ENCODE measurements around the gene TSPAN2.

The TSPAN2 gene

DNA sequence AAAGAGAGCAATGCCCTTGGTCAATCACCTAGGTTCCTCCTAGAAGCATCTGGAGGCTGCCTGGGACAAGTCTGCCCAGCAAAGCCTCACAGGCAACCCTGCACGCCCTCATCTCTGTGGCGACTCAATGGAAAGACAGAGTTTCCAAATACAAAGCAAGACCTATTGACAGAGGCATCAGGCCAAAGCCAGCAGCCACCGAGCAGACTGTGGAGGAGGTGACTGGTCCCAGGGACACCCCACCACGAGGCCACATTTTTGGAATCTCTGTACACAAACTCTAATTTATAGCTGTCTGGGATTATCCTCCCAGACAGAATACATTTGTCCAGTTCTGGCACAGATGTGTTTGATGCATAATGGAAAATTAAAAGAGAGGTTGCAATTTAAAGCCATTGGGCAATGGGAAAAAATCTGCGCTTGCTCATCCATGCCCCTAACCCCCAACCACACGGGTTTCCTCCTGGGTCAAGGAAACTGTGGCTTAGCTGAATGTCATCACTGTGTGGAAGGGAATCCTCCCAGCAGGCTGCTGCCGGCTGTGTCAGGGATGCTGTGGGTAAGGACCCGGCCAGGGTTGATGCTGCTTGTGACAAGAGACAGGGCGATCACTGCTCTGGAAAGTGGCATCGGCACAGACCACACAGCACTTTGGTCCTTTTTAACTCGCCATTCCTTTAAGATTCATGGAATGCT lies 14.3 kb downstream of the TSPAN2 start:
- DNase-seq (ENCODE audit: low spot score) = no peak

DNA sequence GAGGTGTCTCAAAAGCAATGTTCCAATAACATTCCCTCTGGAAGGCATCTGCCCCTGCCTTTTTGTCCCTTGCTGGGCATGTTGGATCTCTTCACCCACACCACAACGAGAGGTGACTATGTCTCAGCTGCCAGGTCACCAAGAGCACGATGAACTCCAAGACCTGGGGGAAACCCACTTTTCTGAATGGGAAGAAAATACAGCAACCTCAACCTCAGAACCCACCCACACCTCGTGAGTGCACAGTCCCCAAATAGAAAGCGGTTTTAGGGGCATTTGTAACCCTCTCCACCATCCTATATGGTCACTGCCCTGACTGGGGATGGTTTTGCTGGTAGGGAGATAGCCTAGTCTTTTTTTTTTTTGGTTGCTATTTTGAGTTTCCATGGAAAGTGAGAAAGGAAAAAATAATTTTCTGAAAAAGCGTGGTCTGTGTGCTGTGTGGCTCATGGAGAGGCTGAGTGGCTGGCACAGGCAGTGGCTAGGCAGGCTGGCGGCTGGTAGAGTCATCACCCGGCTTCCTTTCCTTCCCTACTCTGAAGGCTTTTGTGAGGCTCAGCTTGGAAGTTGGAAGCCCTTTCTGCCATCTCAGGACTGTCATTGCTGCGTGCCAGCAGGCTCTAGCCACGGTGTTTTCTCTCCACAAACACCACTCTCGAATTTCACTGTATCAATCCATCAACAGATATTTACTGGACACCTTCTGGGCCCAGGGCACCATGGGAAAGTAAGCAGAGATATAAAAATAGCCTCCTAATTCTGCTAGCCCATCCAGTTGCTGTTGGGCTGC lies 15.8 kb downstream of the TSPAN2 start:
- no peak for DNase-seq (ENCODE audit: low spot score)

DNA sequence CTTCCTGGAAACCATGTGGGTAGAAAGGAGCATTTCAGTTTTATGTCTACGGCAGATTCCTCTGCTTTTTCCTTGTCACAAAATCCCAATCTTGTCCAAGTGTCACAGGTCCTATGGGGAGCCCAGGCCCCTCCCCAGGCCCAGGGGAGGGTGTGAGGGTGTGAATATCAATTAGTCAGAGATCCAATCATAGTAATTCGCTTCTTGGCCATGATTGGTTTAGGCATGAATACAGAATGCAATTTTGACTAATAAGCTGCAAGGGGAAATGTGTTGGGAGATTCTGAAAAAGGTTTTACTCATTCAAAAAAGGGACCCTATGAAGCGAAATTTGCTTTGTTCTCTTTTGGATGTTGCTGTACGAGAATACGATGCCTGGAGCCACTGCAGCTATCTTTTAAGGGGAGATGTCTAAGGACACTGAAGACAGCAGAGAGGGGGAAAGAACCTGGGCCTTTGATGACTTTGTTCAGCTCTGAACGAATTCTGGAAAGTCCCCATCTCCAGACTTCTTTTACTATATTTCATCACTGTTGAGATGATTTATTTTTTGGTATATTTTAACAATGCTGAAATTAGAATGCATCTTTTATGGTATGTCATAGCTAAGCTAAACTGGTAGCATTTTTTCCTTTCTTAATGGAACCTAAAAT lies 18.2 kb downstream of the TSPAN2 start:
- DNase-seq (ENCODE audit: low spot score) = no peak

DNA sequence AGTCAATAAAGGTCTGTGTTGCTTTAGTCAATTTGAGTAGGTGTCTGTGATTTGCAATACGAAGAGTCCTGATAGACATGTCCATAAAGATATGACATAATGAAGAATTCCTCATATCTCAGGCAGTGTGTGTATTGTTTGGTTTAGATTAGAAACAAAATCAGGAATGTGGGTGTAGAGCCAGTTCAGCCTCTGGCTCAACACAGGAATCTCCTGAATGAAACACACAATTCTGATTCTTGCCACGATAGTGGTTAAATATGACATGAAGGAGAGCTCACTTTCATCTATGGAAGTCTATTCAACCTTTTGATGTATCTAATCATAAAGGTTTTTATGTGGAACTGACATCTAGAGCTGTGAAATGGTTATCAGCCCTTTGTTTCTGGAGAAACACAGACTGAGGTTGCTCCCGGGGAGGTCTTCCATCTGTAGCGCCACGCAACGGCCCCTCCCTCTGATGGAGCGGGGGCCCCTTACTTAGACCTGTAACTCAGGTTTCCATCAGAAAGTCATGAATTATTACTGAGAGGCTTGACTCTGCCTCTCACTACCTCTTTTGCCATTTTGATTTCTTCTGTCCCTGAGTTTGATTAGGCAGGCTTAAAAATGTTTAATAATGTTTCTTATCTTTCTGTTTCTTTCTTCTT lies 19.5 kb downstream of the TSPAN2 start:
- no peak for DNase-seq (ENCODE audit: low spot score)

DNA sequence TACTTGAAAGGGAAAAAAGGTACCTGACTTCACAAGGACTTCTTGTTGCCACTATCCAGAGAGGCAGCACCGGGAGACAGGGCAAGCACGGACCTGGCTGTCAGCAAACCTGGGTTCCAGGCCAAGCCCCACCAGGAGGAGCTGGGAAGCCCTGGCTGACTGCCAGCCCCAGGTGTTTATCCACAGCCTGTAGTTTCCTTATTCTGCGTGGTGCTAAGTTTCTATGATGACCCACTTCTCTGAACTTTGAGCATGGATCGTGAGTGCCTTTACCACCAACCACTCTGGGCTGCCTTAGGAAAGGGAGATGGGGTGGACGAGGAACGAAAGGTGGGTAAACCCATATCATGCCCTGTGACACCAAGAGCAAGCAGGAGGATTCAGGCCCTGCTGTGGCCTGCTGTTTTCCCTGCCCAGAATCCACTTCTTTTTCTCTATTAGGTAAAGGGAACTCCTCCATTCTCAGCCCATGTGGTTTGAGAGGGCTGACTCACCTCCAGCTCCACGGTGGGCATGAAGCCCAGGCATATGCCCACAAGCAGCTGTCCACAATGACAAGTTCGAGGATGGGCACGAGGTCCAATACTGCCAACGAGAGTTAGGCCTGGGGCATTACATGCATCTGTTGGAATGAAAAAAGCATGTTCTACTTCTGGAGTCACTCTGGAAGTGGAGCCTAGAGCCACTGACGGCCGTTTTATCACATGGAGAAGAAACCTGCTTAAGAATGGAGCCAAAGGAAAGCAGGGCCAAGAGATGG lies 20.3 kb downstream of the TSPAN2 start:
- DNase-seq (ENCODE audit: low spot score) = no peak

DNA sequence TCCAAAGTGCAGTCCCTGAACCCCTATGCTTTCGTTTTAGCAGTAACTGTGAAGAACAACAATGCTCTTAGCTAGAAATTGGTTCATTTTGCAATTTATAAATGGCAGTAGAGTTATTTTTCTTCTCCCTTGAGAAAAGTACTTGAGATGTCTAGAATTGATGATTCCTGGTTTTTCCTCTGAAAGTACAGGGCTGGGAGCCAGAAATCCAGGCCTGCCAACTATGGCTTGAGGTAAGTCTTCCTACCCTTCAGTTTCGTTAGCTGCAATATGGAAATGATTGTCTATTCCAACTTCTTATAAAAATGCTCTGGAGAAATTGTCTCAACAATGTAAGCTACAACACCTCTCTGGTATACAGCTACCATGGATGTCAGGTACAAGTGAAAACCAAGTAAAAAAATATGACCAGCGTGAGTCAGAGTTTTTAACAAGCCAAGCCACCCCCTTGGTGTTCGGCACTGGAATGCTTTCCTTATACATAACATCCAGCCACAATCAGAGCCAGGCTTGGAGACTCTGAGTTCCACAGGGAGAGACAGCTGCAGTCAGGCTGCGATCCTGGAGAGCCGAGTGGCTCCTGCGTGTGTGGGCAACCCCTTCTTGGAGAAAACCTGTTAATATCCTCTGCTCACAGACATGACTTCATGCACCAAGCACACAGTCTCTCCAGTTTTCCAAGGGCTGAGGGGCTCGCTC lies 22.0 kb downstream of the TSPAN2 start:
- DNase-seq (ENCODE audit: low spot score) = no peak

DNA sequence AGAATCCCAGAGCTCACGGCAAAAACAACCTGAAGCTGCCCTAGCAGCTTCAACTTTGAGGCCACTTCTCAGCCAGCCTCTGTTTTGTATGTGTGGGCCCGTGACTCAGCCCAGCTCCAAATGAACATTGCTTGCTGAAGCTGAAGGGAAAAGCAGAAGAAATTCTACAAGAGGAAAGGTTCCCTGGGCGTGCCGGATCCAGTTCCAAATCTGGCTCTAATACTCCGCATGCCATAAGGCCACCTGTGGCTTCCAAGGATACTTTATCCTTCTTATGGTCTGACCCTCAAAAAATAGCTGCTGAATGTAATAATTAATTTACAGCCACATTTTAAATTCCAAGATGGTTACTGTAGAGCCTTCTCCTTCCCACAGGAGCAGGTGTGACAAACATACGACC lies 24.3 kb downstream of the TSPAN2 start:
- no peak for DNase-seq (ENCODE audit: low spot score)

DNA sequence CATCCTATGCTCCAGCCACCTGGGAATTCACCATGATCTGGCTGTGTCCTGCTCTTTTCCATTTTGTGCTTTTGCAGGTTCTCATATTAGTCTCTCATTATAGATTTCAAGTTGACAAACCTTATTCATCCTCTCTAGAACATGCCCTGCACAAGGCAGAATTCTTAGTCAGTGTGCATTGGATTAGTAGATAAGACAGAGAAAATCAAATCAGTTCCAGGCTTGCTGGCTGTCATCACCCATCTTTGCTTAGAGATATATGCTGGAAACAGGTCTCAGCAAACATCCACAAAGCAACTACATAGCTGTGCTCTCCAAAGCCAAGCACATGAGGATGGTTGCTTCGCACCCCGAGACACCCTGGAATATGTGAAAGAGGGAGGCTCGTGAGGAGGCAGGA lies 24.8 kb downstream of the TSPAN2 start:
- no peak for DNase-seq (ENCODE audit: low spot score)

DNA sequence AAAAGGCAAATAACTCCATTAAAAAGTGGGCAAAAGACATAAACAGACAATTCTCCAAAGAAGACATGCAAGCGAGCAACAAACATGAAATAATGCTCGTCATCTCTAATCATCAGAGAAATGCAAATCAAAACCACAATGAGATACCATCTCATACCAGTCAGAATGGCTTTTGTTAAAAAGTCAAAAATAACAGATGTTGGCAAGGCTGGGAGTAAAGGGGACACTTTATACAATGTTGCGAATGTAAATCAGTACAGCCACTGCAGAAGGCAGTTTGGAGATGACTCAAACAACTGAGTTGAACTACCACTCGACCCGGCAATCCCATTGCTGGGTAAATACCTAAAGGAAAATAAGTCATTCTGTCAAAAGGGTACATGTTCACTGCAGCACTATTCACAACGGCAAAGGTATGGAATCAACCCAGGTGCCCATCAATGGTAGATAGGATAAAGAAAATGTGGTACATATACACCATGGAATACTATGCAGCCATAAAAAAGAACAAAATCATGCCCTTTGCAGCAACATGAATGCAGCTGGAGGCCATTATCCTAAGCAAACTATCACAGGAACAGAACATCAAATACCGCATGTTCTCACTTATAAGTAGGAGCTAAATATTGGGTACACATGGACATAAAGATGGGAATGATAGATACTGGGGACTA lies 25.9 kb downstream of the TSPAN2 start:
- DNase-seq (ENCODE audit: low spot score) = no peak

DNA sequence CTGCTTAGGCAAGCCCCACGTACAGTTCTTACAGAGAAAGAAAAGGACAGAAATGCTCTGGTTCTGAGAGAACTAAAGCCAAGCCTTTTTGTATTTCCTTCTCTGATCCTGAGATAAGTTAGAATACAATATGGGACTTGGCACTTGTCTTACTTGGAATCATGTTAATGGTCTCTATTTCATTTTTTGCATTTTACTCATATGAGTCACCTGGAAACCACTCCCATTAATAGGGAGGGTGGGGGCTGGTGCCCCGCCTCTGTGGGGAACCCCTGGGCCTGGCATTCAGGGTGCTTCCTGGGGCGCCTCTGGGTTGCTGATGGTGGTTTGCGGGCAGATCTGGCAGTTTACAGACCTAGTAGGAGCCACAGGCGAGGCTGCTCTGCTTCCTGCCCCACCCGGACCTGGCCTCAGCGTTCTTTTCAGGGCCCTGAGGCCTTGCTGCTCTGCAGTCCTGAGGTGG lies 26.7 kb downstream of the TSPAN2 start:
- DNase-seq (ENCODE audit: low spot score) = no peak

DNA sequence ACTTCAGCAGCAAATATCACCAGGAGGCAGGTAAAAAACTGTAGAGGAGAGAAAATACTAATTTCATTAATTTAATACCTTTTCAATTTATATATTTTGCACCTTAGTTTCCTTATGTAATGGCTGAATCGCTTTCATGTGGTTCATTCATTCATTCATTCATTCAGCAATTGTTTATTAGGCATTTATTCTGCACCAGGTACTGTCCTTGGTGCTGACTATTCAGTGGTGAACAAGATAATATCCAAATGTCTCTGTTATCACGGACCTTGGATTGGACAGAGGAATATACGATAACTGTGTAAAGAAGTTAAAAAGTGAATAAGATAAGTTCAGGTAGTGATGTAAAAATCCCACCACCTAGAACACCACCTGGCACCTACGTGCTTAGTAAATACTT lies 28.8 kb downstream of the TSPAN2 start:
- DNase-seq (ENCODE audit: low spot score) = no peak

DNA sequence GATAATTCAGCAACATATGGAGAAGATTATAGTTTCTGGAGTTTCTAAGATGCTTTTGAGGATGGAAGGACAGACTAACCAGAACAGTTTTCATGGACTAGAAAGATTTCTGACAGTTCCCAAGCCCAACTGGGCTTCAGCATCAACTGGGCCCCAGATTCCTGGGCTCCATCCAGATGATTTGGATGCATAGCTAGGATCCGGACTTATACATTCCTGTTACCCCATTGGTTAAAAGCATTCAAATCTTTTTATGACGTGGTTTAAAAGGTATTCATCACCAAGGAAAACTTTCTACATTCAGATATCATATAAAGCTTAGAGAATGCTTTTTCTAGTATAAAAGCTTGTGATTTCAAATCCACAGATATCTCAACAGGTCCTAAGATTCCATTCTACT lies 30.0 kb downstream of the TSPAN2 start:
- no peak for DNase-seq (ENCODE audit: low spot score)

DNA sequence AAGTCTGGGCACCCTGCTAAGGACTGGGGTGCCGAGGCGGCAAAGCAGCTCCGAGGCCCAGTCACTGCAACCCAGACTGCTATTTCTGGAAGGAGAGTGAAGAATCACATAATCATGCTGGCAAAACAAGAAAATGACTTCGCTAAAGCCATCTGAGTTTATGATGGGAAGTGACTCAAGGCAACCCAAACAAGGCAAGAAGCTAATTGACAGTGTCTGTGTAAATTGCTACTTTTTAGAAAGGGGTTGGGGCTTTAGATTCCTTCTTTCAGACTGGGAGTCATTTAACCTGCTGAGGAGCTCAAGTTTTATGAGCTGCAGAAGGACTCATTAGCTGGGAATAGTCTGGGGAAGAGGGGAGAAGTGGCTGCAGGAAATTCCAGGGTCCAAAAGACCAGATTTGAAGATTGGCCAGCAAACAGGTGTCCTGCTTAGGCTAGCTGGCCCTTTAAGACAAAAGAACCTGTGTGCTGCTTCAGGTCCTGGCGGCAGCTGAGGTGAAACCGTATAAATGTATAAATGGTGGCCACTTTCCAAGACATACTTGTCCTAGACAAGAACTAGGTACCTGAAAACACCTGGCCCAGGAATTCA lies 31.5 kb downstream of the TSPAN2 start:
- DNase-seq (ENCODE audit: low spot score) = no peak

DNA sequence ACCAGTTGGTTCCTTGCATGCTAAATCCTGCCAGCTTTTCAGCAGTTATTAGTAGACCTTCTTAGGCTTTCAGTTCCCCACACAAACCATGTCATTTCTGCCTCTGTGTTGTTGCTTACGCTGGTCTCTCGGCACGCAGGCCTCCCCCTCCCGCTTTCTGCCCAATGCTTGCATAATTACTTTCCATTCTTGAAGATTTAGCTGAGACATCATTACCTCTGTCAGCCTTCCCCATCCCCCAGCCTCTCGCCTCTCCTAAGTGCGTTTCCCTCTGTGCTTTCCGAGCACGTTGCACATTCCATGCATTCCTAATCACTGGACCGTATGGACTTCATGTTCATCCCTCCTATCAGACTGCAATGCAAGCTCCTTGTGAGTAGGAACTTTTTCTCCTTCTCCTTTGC lies 32.9 kb downstream of the TSPAN2 start:
- no peak for DNase-seq (ENCODE audit: low spot score)

DNA sequence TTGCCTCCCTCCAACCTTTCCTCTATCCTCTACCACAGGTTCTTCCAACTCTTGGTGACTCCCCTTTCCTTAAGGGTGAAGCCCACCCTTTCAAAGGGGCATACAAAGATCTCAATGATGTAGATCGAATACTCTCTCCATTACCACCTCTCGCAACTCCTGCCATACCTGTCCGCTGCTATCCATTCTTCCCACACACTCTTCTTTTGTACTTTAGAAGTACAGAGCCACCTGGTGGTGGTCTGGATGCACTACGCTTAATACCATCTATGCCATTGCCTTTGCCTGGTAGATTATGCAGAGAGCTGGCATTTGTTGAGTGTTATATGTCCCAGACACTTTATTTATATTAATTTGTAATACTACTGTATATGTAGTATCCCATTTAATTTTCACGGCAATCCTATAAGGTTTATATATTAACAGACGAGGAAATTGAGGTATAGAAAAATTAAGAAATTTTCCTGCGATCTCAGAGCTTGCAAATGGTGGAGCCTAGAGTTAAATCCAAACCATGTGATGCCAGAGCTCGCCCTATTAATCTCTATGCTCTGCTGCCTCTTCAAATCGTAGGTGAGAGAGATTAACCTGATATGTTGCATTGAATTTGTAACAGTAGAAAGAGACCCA lies 36.7 kb downstream of the TSPAN2 start:
- DNase-seq (ENCODE audit: low spot score) = peak; percentile 32

DNA sequence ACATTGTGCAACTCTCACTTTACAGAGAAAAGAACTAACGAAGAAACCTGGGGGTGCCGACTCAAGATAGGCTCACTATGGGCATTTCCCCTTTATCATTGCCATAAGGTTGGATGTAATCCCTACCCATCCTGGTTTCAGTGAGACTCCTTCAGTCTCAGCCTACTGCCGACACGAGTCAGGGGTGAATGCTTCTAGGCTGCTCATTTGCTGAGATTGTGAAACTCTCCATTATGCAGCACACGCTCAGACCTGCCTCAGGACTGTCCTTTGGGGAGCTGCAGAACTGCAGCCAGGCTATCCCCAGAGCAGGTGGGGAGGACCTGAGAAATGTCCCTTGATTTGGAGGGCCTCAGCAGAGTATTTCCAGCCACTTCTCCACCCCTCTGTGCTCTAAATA lies 37.5 kb downstream of the TSPAN2 start:
- DNase-seq (ENCODE audit: low spot score) = no peak

DNA sequence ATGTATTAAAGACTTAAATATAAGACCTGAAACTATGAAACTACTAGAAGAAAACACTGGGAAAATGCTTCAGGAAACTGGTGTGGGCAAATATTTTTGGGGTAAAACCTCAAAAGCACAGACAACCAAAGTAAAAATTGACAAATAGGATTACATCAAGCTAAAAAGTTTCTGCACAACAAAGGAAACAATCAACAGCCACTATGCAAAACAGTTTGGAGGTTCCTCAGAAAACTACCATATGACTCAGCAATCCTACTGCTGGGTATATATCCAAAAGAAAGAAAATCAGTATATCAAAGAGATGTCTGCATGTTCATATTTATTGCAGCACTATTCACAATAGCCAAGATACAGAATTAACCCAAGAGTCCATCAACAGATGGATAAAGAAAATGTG lies 42.6 kb downstream of the TSPAN2 start:
- DNase-seq (ENCODE audit: low spot score) = no peak

DNA sequence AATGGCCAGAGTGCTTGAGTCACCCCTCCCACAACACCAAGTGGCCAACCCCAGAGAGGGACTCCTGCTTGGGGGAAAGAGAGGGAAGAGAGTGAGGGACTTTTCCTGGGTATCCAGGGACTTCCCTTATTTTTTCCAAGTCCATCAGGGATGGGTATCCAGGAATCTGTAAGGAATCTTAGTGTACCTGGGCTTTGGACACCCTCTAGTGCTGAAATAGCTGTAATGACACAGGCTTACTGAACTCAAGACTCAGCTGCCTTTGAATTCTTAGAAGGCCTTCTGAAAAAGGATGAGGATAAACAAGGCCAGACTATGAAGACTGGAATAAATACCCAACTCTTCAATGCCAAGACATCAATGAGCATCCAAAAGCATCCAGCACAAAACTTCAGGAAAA lies 47.6 kb downstream of the TSPAN2 start:
- no peak for DNase-seq (ENCODE audit: low spot score)

DNA sequence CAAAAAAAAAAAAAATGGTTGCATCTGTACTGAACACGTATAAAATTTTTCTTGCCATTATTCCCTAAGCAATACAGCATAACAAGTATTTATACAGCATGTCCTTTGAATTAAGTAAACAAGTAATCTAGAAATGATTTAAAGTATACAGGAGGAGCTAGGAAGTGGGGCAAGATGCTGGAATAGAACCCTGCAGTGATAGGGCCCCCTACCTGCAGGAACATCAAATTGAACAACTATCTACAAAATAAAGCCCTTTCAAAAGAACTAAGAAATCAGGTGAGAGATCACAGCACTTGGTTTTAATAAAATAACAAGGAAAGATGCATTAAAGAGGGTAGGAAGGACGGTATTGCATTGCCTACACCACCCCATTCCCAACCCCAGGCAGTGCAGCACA lies 48.8 kb downstream of the TSPAN2 start:
- DNase-seq (ENCODE audit: low spot score) = no peak

All from COLO829 (cell line).